ENCODE measurements around the gene PCDHGB3.
A peak's percentile ranks its signal among the peaks of the same experiment; 100 is the strongest.
"Not testable (repeated sequence)": the region's sequence is repeated elsewhere in the genome, so short reads cannot be mapped to it uniquely, and the experiment has no call there.

DNA sequence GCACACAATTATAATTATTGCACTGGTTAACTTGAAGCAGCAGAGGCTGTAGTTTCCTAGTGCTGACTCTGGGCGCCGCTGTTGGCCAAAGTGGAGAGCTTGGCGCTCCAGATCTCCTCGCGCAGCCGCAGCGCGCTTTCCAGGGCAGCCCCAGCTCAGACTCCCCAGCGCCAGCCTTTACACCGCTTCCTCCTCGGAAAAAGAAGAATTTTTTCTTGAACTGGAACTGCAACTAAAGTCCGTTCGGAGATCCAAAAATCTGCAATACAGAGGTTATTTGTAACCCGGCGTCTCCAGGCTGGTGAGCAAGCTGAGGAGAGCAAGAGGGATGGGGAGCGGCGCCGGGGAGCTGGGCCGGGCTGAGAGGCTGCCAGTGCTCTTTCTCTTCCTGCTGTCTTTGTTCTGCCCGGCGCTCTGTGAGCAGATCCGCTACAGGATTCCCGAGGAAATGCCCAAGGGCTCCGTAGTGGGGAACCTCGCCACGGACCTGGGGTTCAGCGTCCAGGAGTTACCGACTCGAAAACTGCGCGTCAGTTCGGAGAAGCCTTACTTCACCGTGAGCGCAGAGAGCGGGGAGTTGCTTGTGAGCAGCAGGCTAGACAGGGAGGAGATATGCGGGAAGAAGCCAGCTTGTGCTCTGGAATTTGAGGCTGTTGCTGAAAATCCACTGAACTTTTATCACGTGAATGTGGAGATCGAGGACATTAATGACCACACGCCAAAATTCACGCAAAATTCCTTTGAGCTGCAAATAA lies 17.7 kb downstream of the PCDHGB3 start, which contains the start of gene PCDHGB4:
- not testable (repeated sequence) for TF ChIP-seq POLR2A, EP300 (IDR thresholded peaks at IDR 0.05)
- TF ChIP-seq, protein P1, sequence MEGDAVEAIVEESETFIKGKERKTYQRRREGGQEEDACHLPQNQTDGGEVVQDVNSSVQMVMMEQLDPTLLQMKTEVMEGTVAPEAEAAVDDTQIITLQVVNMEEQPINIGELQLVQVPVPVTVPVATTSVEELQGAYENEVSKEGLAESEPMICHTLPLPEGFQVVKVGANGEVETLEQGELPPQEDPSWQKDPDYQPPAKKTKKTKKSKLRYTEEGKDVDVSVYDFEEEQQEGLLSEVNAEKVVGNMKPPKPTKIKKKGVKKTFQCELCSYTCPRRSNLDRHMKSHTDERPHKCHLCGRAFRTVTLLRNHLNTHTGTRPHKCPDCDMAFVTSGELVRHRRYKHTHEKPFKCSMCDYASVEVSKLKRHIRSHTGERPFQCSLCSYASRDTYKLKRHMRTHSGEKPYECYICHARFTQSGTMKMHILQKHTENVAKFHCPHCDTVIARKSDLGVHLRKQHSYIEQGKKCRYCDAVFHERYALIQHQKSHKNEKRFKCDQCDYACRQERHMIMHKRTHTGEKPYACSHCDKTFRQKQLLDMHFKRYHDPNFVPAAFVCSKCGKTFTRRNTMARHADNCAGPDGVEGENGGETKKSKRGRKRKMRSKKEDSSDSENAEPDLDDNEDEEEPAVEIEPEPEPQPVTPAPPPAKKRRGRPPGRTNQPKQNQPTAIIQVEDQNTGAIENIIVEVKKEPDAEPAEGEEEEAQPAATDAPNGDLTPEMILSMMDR (IDR thresholded peaks at IDR 0.05) = peak in 1 of 7 experiments; percentile 13
